Prostate gland (tissue), 2 donors: ENCODE results near the gene ESR2. TPM values are rescaled to one million over a fixed set of nuclear protein-coding genes. Genes with fewer than 3 reads are reported as not detected.

Experiments used
- DNase-seq: peaks from one replicate; pipeline ENCODE4 v3.0.0-alpha.2; 2019; ENCODE audit warnings: low spot score
- H3K27ac ChIP-seq, 2 donors: fragments of 200-600 bp; sonication (generic); 2 replicates each; pipeline ENCODE4 v1.5.1; 2017 to 2019
- H3K27me3 ChIP-seq: fragments of 200-600 bp; sonication (generic); replicated peaks from 2 replicates; pipeline ENCODE4 v1.5.1; 2019; ENCODE audit not compliant: insufficient read depth
- H3K36me3 ChIP-seq, 2 donors: fragments of 200-600 bp; sonication (generic); 1 replicate in 1 of 2; 2 replicates in 1 of 2; pipeline versions ENCODE4 v1.5.1 to v1.8.1; 2017 to 2019
- H3K4me1 ChIP-seq: fragments of 200-600 bp; sonication (generic); replicated peaks from 2 replicates; pipeline ENCODE4 v1.5.1; 2019
- H3K4me3 ChIP-seq, 2 donors: fragments of 200-600 bp; sonication (generic); 2 replicates each; pipeline ENCODE4 v1.5.1; 2017 to 2019
- H3K9me3 ChIP-seq: fragments of 200-600 bp; sonication (generic); 2 replicates; pipeline ENCODE4 v1.5.1; 2017
- CTCF ChIP-seq, 4 experiments: fragments of 200-600 bp in 2 of 4; fragments of 450-650 bp in 2 of 4; sonication (generic) in 2 of 4; IDR thresholded peaks; 1 replicate in 3 of 4; 2 replicates in 1 of 4; pipeline ENCODE4 v1.5.1; 2016 to 2019; ENCODE audit warnings: antibody characterized with exemption in 4 of 4, mild to moderate bottlenecking in 2 of 4, moderate library complexity in 2 of 4
- POLR2A ChIP-seq: fragments of 450-650 bp; IDR thresholded peaks from one replicate; pipeline ENCODE4 v1.6.1; 2016; ENCODE audit warnings: antibody characterized with exemption, mild to moderate bottlenecking
- POLR2AphosphoS5 ChIP-seq: sonication (generic); formaldehyde crosslinking; IDR thresholded peaks from one replicate; pipeline ENCODE4 v1.6.1; 2017; ENCODE audit warnings: antibody characterized with exemption
- WGBS: methylation state at CpG from one replicate; pipeline ENCODE4 v1.1.5; 2018; 5-methylcytosine and 5-hydroxymethylcytosine counted together
- intact Hi-C: fragments of 100-400 bp; cut with DNase I; formaldehyde crosslinking; loops from one replicate; pipeline ENCODE4 v1.14.2; 2022
- total RNA-seq, 2 donors: library from RNA; depleted of rRNA; stranded (reverse); fragments of >200 nt; gene quantifications; one replicate each; pipeline ENCODE4 v1.1.0, GENCODE V29; 2016

Gene ESR2
- total RNA-seq, 2 donors from 2014 or later: 0.68 to 21.4 TPM

DNA sequence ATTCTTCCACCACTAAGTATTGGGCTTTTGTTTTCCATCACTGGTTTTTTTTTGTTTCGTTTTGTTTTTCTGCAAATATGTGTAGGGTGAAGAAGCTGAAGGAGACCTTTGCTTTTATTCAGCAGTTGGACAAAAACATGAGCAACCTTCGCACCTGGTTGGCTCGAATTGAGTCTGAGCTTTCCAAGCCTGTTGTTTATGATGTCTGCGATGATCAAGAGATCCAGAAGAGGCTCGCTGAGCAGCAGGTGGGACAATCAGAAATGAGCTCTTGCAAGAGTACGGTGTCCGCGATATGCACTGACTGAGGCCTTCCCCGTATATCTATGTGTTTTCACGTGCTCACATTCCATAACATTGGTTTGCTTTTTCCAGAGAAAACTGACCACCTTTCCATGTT is 91.5 kb downstream of the ESR2 start:
- 87% methylated on average over 10 of the region's 10 CpGs for WGBS
- intact Hi-C loops: no loop called here
- no peaks in the 10 kb centered on the region for H3K27me3 ChIP-seq

GRCh38 chr14:64201921-64202545 is 92.1 kb downstream of the ESR2 start:
- no peak overlapping the region for H3K27ac ChIP-seq
- no peaks in the 10 kb centered on the region for H3K36me3 ChIP-seq
- H3K4me3 ChIP-seq: no peak overlapping the region
- DNase-seq: no peak
- no peak for TF ChIP-seq POLR2A
- TF ChIP-seq POLR2AphosphoS5: no peak
- no peak for TF ChIP-seq CTCF (IDR thresholded peaks at IDR 0.05)
- no peaks in the 10 kb centered on the region for H3K9me3 ChIP-seq
- 86% methylated on average over 18 of the region's 18 CpGs for WGBS
- no peaks in the 10 kb centered on the region for H3K27me3 ChIP-seq
- intact Hi-C loops: no loop called here
- H3K4me1 ChIP-seq: no peaks in the 10 kb centered on the region

More for the DNA sequence above, 91.5 kb downstream of the ESR2 start:
- no peak overlapping the region for H3K4me3 ChIP-seq
- H3K27ac ChIP-seq: no peak overlapping the region
- TF ChIP-seq CTCF (IDR thresholded peaks at IDR 0.05): no peak
- no peak for TF ChIP-seq POLR2AphosphoS5
- no peak for TF ChIP-seq POLR2A
- DNase-seq: no peak
- no peaks in the 10 kb centered on the region for H3K9me3 ChIP-seq
- H3K4me1 ChIP-seq: no peaks in the 10 kb centered on the region
- H3K36me3 ChIP-seq: no peaks in the 10 kb centered on the region

DNA sequence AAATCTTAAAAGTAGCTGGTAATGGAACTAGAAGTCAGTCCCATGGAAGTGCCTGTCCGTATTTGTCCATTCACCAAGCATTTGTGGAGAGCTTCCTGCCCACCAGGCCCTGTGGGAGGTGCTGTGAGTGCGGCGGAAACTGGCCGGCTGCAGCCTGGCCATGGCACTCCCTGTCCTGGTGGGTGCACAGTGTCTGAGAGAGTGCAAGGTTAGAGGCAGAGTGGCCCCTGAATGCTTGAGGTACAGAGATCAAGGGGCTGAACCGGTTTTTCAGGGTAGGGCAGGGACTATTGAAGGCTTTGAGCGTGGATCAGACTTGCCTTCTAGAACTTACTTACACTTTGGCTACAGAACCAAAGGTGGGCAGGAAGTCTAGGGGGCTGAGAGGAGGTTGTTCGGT is 92.9 kb downstream of the ESR2 start:
- Histone ChIP-seq H3K9me3 (no peaks in the 10 kb centered on the region), H3K27me3 (no peaks in the 10 kb centered on the region), H3K36me3 (no peaks in the 10 kb centered on the region), H3K4me1 (no peaks in the 10 kb centered on the region), H3K27ac (no peak overlapping the region), H3K4me3 (no peak overlapping the region)
- DNase-seq: no peak
- TF ChIP-seq POLR2A: no peak
- intact Hi-C loops: no loop called here
- 67% methylated on average over 7 of the region's 7 CpGs for WGBS

- Histone ChIP-seq H3K4me3 (no peak overlapping the region), H3K27ac (no peak overlapping the region), H3K4me1 (no peaks in the 10 kb centered on the region), H3K27me3 (no peaks in the 10 kb centered on the region), H3K36me3 (no peaks in the 10 kb centered on the region), H3K9me3 (no peaks in the 10 kb centered on the region)
- intact Hi-C loops: no loop called here
- no peak for DNase-seq
- TF ChIP-seq POLR2A (no peak), POLR2AphosphoS5 (no peak), CTCF (IDR thresholded peaks at IDR 0.05) (no peak)
- WGBS: 56% methylated on average over 4 of the region's 4 CpGs
These were observed 94.0 kb downstream of the ESR2 start for GRCh38 chr14:64200170-64200569.

DNA sequence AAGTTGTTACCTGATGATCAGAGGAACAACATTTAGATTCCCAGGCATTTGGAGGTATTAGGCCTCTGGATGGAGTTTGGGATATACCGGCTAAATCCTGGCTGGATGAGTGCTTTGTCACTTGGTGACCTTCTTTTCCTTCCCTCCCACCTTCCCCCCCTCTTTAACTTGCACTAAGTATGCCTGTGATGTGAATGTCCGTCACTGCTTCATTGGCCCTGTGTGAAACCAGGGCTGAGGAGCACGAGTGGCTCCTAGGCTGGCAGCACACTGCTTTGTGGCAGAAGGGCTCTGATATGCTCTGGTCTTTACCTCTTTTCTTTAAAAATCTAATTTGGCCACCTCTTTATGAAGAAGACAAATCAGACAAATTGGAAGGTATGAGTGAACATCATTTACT is 95.7 kb downstream of the ESR2 start:
- Histone ChIP-seq H3K36me3 (no peaks in the 10 kb centered on the region), H3K9me3 (no peaks in the 10 kb centered on the region), H3K4me1 (no peaks in the 10 kb centered on the region), H3K4me3 (no peak overlapping the region), H3K27me3 (no peaks in the 10 kb centered on the region), H3K27ac (no peak overlapping the region)
- 83% methylated on average over 3 of the region's 3 CpGs for WGBS
- DNase-seq: no peak
- no peak for TF ChIP-seq POLR2AphosphoS5
- no peak for TF ChIP-seq POLR2A
- TF ChIP-seq CTCF (IDR thresholded peaks at IDR 0.05): no peak
- intact Hi-C loops: no loop called here
